H1 (cell line): ENCODE measurements around the gene THOC5. TPM values are rescaled to one million over a fixed set of nuclear protein-coding genes. Genes with fewer than 3 reads are reported as not detected.

Source experiments
- CTCF ChIA-PET: fragments of 300-600 bp; sonication (Branson Sonifier 250); formaldehyde crosslinking; loops from one replicate; lab custom pipeline; 2021; ENCODE audit not compliant: partially characterized antibody; lab: Charles Lee
- POLR2A ChIA-PET: fragments of 300-600 bp; sonication (Branson Sonifier 250); formaldehyde crosslinking; loops from one replicate; lab custom pipeline; 2021; ENCODE audit warnings: inconsistent platforms; ENCODE audit not compliant: partially characterized antibody; lab: Charles Lee
- DNase-seq, 2 experiments: peaks; one replicate each; pipeline versions ENCODE4 v3.0.0 to v3.0.0-alpha.2; 2010 to 2022; ENCODE audit warnings: low spot score in 2 of 2, low read depth in 1 of 2, mixed read lengths in 1 of 2
- FAIRE-seq: peaks from 2 replicates; lab custom pipeline; 2011; peaks lifted over from hg19 to GRCh38; lab: Jason Lieb, UNC
- H2AFZ ChIP-seq: 2 replicates; pipeline ENCODE4 v1.8.1; 2012; ENCODE audit warnings: low read length, inconsistent platforms
- H2AK5ac ChIP-seq: 2 replicates; pipeline ENCODE4 v1.6.1; 2013; ENCODE audit warnings: low read depth, low read length
- H2BK120ac ChIP-seq: replicated peaks from 2 replicates; pipeline ENCODE3; 2013; ENCODE audit warnings: low read depth, low read length, inconsistent platforms
- H2BK12ac ChIP-seq: 2 replicates; pipeline ENCODE4 v1.6.1; 2013; ENCODE audit warnings: low read depth, low read length
- H2BK15ac ChIP-seq: 2 replicates; pipeline ENCODE4 v1.6.1; 2013; ENCODE audit warnings: low read length
- H2BK20ac ChIP-seq: 2 replicates; pipeline ENCODE4 v1.6.1; 2013; ENCODE audit warnings: low read length
- H2BK5ac ChIP-seq: 2 replicates; pipeline ENCODE4 v1.6.1; 2013; ENCODE audit warnings: low read depth, low read length
- H3K14ac ChIP-seq: 2 replicates; pipeline ENCODE4 v1.6.1; 2013; ENCODE audit warnings: inconsistent platforms; ENCODE audit not compliant: insufficient read length
- H3K18ac ChIP-seq: 2 replicates; pipeline ENCODE4 v1.6.1; 2013; ENCODE audit warnings: low read length; ENCODE audit errors: extremely low read depth
- H3K23ac ChIP-seq: 2 replicates; pipeline ENCODE4 v1.6.1; 2013; ENCODE audit warnings: inconsistent platforms; ENCODE audit not compliant: insufficient read length
- H3K23me2 ChIP-seq: 2 replicates; pipeline ENCODE4 v1.6.1; 2013; ENCODE audit warnings: low read depth, low read length
- H3K27ac ChIP-seq: 2 replicates; pipeline ENCODE4 v1.6.1; 2011; ENCODE audit warnings: low read depth, low read length, inconsistent platforms
- H3K27me3 ChIP-seq, 4 experiments: replicated peaks in 1 of 4; 1 replicate in 1 of 4; 2 replicates in 3 of 4; pipeline versions ENCODE4 v1.6.1 to v1.8.1; 2011 to 2013; ENCODE audit warnings: low read length in 3 of 4, mild to moderate bottlenecking in 3 of 4, inconsistent platforms in 2 of 4, mixed read lengths in 2 of 4, moderate library complexity in 1 of 4; ENCODE audit not compliant: control insufficient read depth in 3 of 4, insufficient read depth in 3 of 4; ENCODE audit errors: extremely low read depth in 1 of 4
- H3K36me3 ChIP-seq, 4 experiments: 2 replicates each; pipeline versions ENCODE4 v1.6.1 to v1.8.1; 2011 to 2013; ENCODE audit warnings: mild to moderate bottlenecking in 4 of 4, low read length in 3 of 4, moderate library complexity in 2 of 4, control low read depth in 1 of 4, inconsistent platforms in 1 of 4; ENCODE audit not compliant: insufficient read depth in 4 of 4, control insufficient read depth in 2 of 4
- H3K4ac ChIP-seq: replicated peaks from 2 replicates; pipeline ENCODE3; 2013; ENCODE audit warnings: low read length, low read depth, mixed read lengths, inconsistent platforms; ENCODE audit not compliant: insufficient read length
- H3K4me1 ChIP-seq, 4 experiments: replicated peaks in 1 of 4; 1 replicate in 1 of 4; 2 replicates in 3 of 4; pipeline versions ENCODE4 v1.6.1 to v1.8.1; 2011 to 2013; ENCODE audit warnings: low read length in 3 of 4, inconsistent platforms in 2 of 4, mixed read lengths in 1 of 4; ENCODE audit not compliant: insufficient read depth in 4 of 4, control insufficient read depth in 3 of 4
- H3K4me2 ChIP-seq, 2 experiments: 2 replicates each; pipeline versions ENCODE4 v1.6.1 to v1.8.1; 2011 to 2013; ENCODE audit warnings: low read depth in 2 of 2, low read length in 2 of 2, control low read depth in 1 of 2, inconsistent platforms in 1 of 2, mild to moderate bottlenecking in 1 of 2; ENCODE audit not compliant: insufficient read depth in 1 of 2
- H3K4me3 ChIP-seq, 4 experiments: fragments of 200-600, 300-600 bp in 1 of 4; sonication (generic), shearing (Covaris generic), sonication (Bioruptor Twin) in 1 of 4; 2 replicates each; pipeline versions ENCODE4 v1.5.1 to v1.8.1; 2011 to 2016; ENCODE audit warnings: low read length in 4 of 4, low read depth in 3 of 4, control low read depth in 2 of 4, inconsistent platforms in 2 of 4, mild to moderate bottlenecking in 2 of 4, mixed read lengths in 1 of 4, moderate library complexity in 1 of 4; ENCODE audit not compliant: insufficient read depth in 2 of 4; ENCODE audit errors: extremely low read depth in 1 of 4
- H3K56ac ChIP-seq: replicated peaks from 2 replicates; pipeline ENCODE3; 2013; ENCODE audit warnings: low read depth, mild to moderate bottlenecking, mixed read lengths, low read length, inconsistent platforms; ENCODE audit not compliant: insufficient read length
- H3K79me1 ChIP-seq: 2 replicates; pipeline ENCODE4 v1.6.1; 2013; ENCODE audit warnings: low read depth, low read length, control low read depth
- H3K79me2 ChIP-seq, 2 experiments: 2 replicates each; pipeline versions ENCODE4 v1.6.1 to v1.8.1; 2012 to 2013; ENCODE audit warnings: low read length in 2 of 2, mild to moderate bottlenecking in 2 of 2, inconsistent platforms in 1 of 2; ENCODE audit not compliant: insufficient read depth in 2 of 2, control insufficient read depth in 1 of 2
- H3K9ac ChIP-seq, 4 experiments: replicated peaks in 1 of 4; 1 replicate in 1 of 4; 2 replicates in 3 of 4; pipeline versions ENCODE4 v1.6.1 to v1.8.1; 2011 to 2013; ENCODE audit warnings: low read depth in 3 of 4, low read length in 3 of 4, control low read depth in 2 of 4, mild to moderate bottlenecking in 2 of 4, moderate library complexity in 2 of 4, inconsistent platforms in 1 of 4; ENCODE audit errors: extremely low read depth in 1 of 4
- H3K9me3 ChIP-seq, 2 experiments: 2 replicates each; pipeline versions ENCODE4 v1.6.1 to v1.8.1; 2012 to 2013; ENCODE audit warnings: mild to moderate bottlenecking in 2 of 2, moderate library complexity in 2 of 2, control low read depth in 1 of 2, inconsistent platforms in 1 of 2, low read depth in 1 of 2, low read length in 1 of 2, mixed read lengths in 1 of 2; ENCODE audit not compliant: insufficient read depth in 2 of 2
- H4K20me1 ChIP-seq, 2 experiments: replicated peaks in 1 of 2; 2 replicates each; pipeline versions ENCODE3 to v1.8.1; 2011 to 2013; ENCODE audit warnings: inconsistent platforms in 2 of 2, low read length in 2 of 2, mild to moderate bottlenecking in 1 of 2; ENCODE audit not compliant: insufficient read depth in 2 of 2, control insufficient read depth in 1 of 2
- H4K5ac ChIP-seq: 2 replicates; pipeline ENCODE4 v1.6.1; 2013; ENCODE audit warnings: low read length, low read depth, mixed read lengths, inconsistent platforms; ENCODE audit not compliant: insufficient read length
- H4K8ac ChIP-seq: 2 replicates; pipeline ENCODE4 v1.8.0; 2013; ENCODE audit warnings: mild to moderate bottlenecking, moderate library complexity, low read length, inconsistent platforms; ENCODE audit not compliant: insufficient read depth; ENCODE audit errors: extremely low read depth
- H4K91ac ChIP-seq: replicated peaks from 2 replicates; pipeline ENCODE3; 2013; ENCODE audit warnings: low read length, mixed read lengths, inconsistent platforms; ENCODE audit not compliant: insufficient read length
- ASH2L ChIP-seq: fragments of 200-600, 300-600 bp; sonication (generic); IDR thresholded peaks from one replicate; pipeline ENCODE4 v1.7.1; 2017; ENCODE audit warnings: low read length
- CBX5 ChIP-seq: fragments of 300-800, 300-1000 bp; sonication (generic); IDR thresholded peaks from 2 replicates; pipeline ENCODE4 v1.7.1; 2016; ENCODE audit warnings: antibody characterized with exemption, low read length, low read depth
- E2F6 ChIP-seq: IDR thresholded peaks from 2 replicates; pipeline ENCODE4 v1.6.1; 2012; ENCODE audit warnings: inconsistent platforms
- EGR1 ChIP-seq: IDR thresholded peaks from 2 replicates; pipeline ENCODE4 v1.6.1; 2011; ENCODE audit warnings: low read depth, low read length, borderline replicate concordance
- HDAC2 ChIP-seq, 2 experiments: fragments of 300-600 bp in 1 of 2; sonication (generic) in 1 of 2; IDR thresholded peaks; 2 replicates each; pipeline ENCODE4 v1.6.1; 2011 to 2012; ENCODE audit warnings: low read depth in 2 of 2, low read length in 2 of 2, mild to moderate bottlenecking in 2 of 2, moderate library complexity in 2 of 2, borderline replicate concordance in 1 of 2, inconsistent platforms in 1 of 2
- NRF1 ChIP-seq: IDR thresholded peaks from 2 replicates; pipeline ENCODE4 v1.6.1; 2011; ENCODE audit warnings: mild to moderate bottlenecking, low read depth, low read length, improper control_type of control experiment
- POLR2A ChIP-seq, 2 experiments: IDR thresholded peaks; 1 replicate in 1 of 2; 2 replicates in 1 of 2; pipeline ENCODE4 v1.6.1; 2011; ENCODE audit warnings: low read depth in 2 of 2, low read length in 2 of 2, mild to moderate bottlenecking in 2 of 2; ENCODE audit errors: control extremely low read depth in 1 of 2
- SP2 ChIP-seq: IDR thresholded peaks from 2 replicates; pipeline ENCODE4 v1.6.1; 2012; ENCODE audit warnings: mild to moderate bottlenecking, low read length, inconsistent platforms
- SRF ChIP-seq: IDR thresholded peaks from 2 replicates; pipeline ENCODE4 v1.6.1; 2011; ENCODE audit warnings: mild to moderate bottlenecking, low read depth, low read length, moderate library complexity
- USF2 ChIP-seq: IDR thresholded peaks from 2 replicates; pipeline ENCODE4 v1.6.1; 2011; ENCODE audit warnings: low read length, improper control_type of control experiment
- WGBS, 2 experiments: shearing (Covaris generic) in 1 of 2; methylation state at CpG; one replicate each; pipeline versions ENCODE4 v1.1.6 to v1.1.7; 2013 to 2015; ENCODE audit warnings: low lambda C conversion rate in 2 of 2, mixed read lengths in 2 of 2, inconsistent platforms in 1 of 2, low coverage in 1 of 2, missing lambda C conversion rate in 1 of 2; ENCODE audit not compliant: insufficient replicate concordance in 2 of 2, insufficient coverage in 1 of 2, insufficient read length in 1 of 2; ENCODE audit errors: extremely low coverage in 1 of 2, missing lambda C conversion rate in 1 of 2; 5-methylcytosine and 5-hydroxymethylcytosine counted together
- polyA plus RNA-seq, 7 experiments: library from polyadenylated mRNA; depleted of rRNA in 3 of 7; stranded (reverse) in 5 of 7; unstranded in 2 of 7; fragments of >200 nt in 5 of 7; fragments of 200-250 nt in 2 of 7; gene quantifications; 1 replicate in 5 of 7; 2 replicates in 1 of 7; 4 replicates in 1 of 7; pipeline versions ENCODE4 v1.2.1 to v1.2.3, GENCODE V29; 2011 to 2013; ENCODE audit warnings: missing spikeins in 2 of 7, mixed read lengths in 2 of 7
- total RNA-seq: library from RNA; stranded (reverse); fragmentation: NEBNext Ultra II Directional; extraction: Animal tissue kit (Norgen Biotek cat#: 25700); gene quantifications from 2 replicates; pipeline ENCODE4 v1.2.1, GENCODE V29; 2021

Gene THOC5
- total and polyA plus RNA-seq, 2 of the 8 experiments (the other 6 are each of a cell fraction or from before 2014, with no cell fraction given), result 27.7 to 65.7 TPM

- Histone ChIP-seq H3K79me1 (no peaks in the 10 kb centered on the region), H2BK5ac (no peak overlapping the region), H2AFZ (no peak overlapping the region), H3K9me3 (no peaks in the 10 kb centered on the region), H3K14ac (no peak overlapping the region), H4K8ac (no peak overlapping the region; the same call in 1 of the 2 replicates), H4K20me1 (no peaks in the 10 kb centered on the region), H3K9ac (no peak overlapping the region), H3K27ac (no peak overlapping the region), H3K79me2 (no peaks in the 10 kb centered on the region), H3K36me3 (peaks cover 0 to 20% (median 17%) of the 10 kb centered on the region in 4 experiments), H3K4ac (no peak overlapping the region), H3K23ac (no peak overlapping the region), H3K4me3 (no peak overlapping the region), H3K23me2 (no peaks in the 10 kb centered on the region), H3K4me2 (no peak overlapping the region), H4K91ac (no peak overlapping the region), H2BK20ac (no peak overlapping the region), H4K5ac (no peak overlapping the region), H2BK15ac (no peak overlapping the region), H2BK120ac (no peak overlapping the region), H3K4me1 (no peaks in the 10 kb centered on the region), H3K56ac (no peak overlapping the region), H3K18ac (no peak overlapping the region), H2AK5ac (no peak overlapping the region), H3K27me3 (no peaks in the 10 kb centered on the region), H2BK12ac (no peak overlapping the region)
- CTCF ChIA-PET, result interaction anchor here (1.2 to 3.3 kb wide), 3 partner anchors 21 to 34 kb away, joined by 4 to 12 read pairs (median 4); no protein-coding TSS in a partner anchor
- POLR2A ChIA-PET, result interaction anchor here (1.2 to 1.4 kb wide), 2 partner anchors 8 to 33 kb away, joined by 4 to 6 read pairs; no protein-coding TSS in a partner anchor
- DNase-seq (no peak), FAIRE-seq (no peak)
- WGBS, 2 experiments, result 90% methylated on average over 7 of the region's 7 CpGs; no CpG with 5 or more reads in 1 of the 2 experiments
- no peak for TF ChIP-seq EGR1
- no peak for TF ChIP-seq SP2
- no peak for TF ChIP-seq NRF1
- TF ChIP-seq POLR2A (IDR thresholded peaks at IDR 0.05; ENCODE audit: control extremely low read depth in 1 of 2, low read depth in 2 of 2, low read length in 2 of 2), result no peak
- no peak for TF ChIP-seq SRF
- TF ChIP-seq E2F6, result no peak
- no peak for TF ChIP-seq ASH2L
- TF ChIP-seq CBX5, result no peak
- no peak for TF ChIP-seq HDAC2 (IDR thresholded peaks at IDR 0.05; ENCODE audit: borderline replicate concordance in 1 of 2, low read depth in 2 of 2, low read length in 2 of 2)
- TF ChIP-seq USF2, result no peak
Measured at GRCh38 chr22:29503811-29504372, 49.7 kb downstream of the THOC5 start.
